B cell (primary cell): ENCODE results near the gene GPC2. TPM values are rescaled to one million over a fixed set of nuclear protein-coding genes. Genes with fewer than 3 reads are reported as not detected.

Experiments
- ATAC-seq: fragments of 200-7000 bp; cut with Tn5 transposase; one replicate; pipeline ENCODE4 v1.10.0; 2021; ENCODE audit warnings: low read depth, mild to moderate bottlenecking, moderate number of reproducible peaks, moderate library complexity
- CTCF ChIA-PET: fragments of 350-600 bp; sonication (Branson Sonifier 250); formaldehyde crosslinking; loops from one replicate; lab custom pipeline; 2021; ENCODE audit warnings: antibody characterized with exemption, inconsistent platforms; lab: Charles Lee
- POLR2A ChIA-PET: fragments of 350-600 bp; sonication (Branson Sonifier 250); formaldehyde crosslinking; loops from one replicate; lab custom pipeline; 2021; ENCODE audit warnings: antibody characterized with exemption; lab: Charles Lee
- DNase-seq: peaks from one replicate; pipeline ENCODE4 v3.0.0; 2013
- H2AFZ ChIP-seq: 2 replicates; pipeline ENCODE4 v1.6.1; 2012; ENCODE audit warnings: mild to moderate bottlenecking, low read depth, low read length; ENCODE audit not compliant: insufficient read depth, poor library complexity, severe bottlenecking
- H3K27ac ChIP-seq, 2 donors: 1 replicate in 1 of 2; 2 replicates in 1 of 2; pipeline ENCODE4 v1.5.1; 2012 to 2013; ENCODE audit warnings: low read length in 2 of 2, mild to moderate bottlenecking in 2 of 2, moderate library complexity in 1 of 2
- H3K27me3 ChIP-seq, 4 experiments: fragments of 200-600 bp in 1 of 4; sonication (generic) in 1 of 4; replicated peaks in 1 of 4; 1 replicate in 2 of 4; 2 replicates in 2 of 4; pipeline versions ENCODE4 v1.6.1 to v1.7.0; 2013 to 2016; ENCODE audit warnings: low read length in 3 of 4, mild to moderate bottlenecking in 2 of 4, mixed read lengths in 1 of 4, moderate library complexity in 1 of 4; ENCODE audit not compliant: insufficient read depth in 4 of 4, control insufficient read depth in 3 of 4; ENCODE audit errors: control extremely low read depth in 1 of 4
- H3K36me3 ChIP-seq, 2 experiments: replicated peaks in 1 of 2; 1 replicate in 1 of 2; 2 replicates in 1 of 2; pipeline versions ENCODE4 v1.6.1 to v1.7.1; 2013; ENCODE audit warnings: low read length in 1 of 2; ENCODE audit not compliant: insufficient read depth in 2 of 2, control insufficient read depth in 1 of 2; ENCODE audit errors: control extremely low read depth in 1 of 2, extremely low read depth in 1 of 2
- H3K4me1 ChIP-seq, 2 donors: fragments of 200-600 bp in 1 of 2; sonication (generic) in 1 of 2; 1 replicate in 1 of 2; 2 replicates in 1 of 2; pipeline versions ENCODE4 v1.5.1 to v1.6.1; 2013 to 2017; ENCODE audit warnings: low read length in 2 of 2; ENCODE audit not compliant: control insufficient read depth in 2 of 2, insufficient read depth in 2 of 2
- H3K4me2 ChIP-seq: replicated peaks from 2 replicates; pipeline ENCODE3; 2012; ENCODE audit warnings: mild to moderate bottlenecking, low read depth, low read length; ENCODE audit not compliant: poor library complexity, severe bottlenecking
- H3K4me3 ChIP-seq, 5 experiments: fragments of 200-600 bp in 1 of 5; sonication (generic) in 1 of 5; 1 replicate in 3 of 5; 2 replicates in 2 of 5; pipeline versions ENCODE4 v1.5.1 to v1.7.0; 2011 to 2016; ENCODE audit warnings: low read length in 4 of 5, mild to moderate bottlenecking in 4 of 5, low read depth in 2 of 5, control low read depth in 1 of 5, moderate library complexity in 1 of 5; ENCODE audit not compliant: insufficient read depth in 1 of 5; ENCODE audit errors: control extremely low read depth in 1 of 5, extremely low read depth in 1 of 5
- H3K79me2 ChIP-seq: fragments of 200-600 bp; sonication (generic); one replicate; pipeline ENCODE4 v1.6.0; 2016; ENCODE audit warnings: low read length; ENCODE audit not compliant: control insufficient read depth, insufficient read depth
- H3K9ac ChIP-seq: fragments of 200-600 bp; sonication (generic); 2 replicates; pipeline ENCODE4 v1.6.1; 2017; ENCODE audit warnings: mild to moderate bottlenecking, low read length, moderate library complexity
- H3K9me3 ChIP-seq, 3 donors: one replicate each; pipeline versions ENCODE4 v1.6.1 to v1.7.1; 2013; ENCODE audit warnings: low read length in 2 of 3; ENCODE audit not compliant: control insufficient read depth in 2 of 3, insufficient read depth in 1 of 3; ENCODE audit errors: control extremely low read depth in 1 of 3
- H4K20me1 ChIP-seq: 2 replicates; pipeline ENCODE4 v1.6.0; 2012; ENCODE audit warnings: mild to moderate bottlenecking, low read length; ENCODE audit not compliant: insufficient read depth, control insufficient read depth, poor library complexity, severe bottlenecking
- H3K27ac Mint-ChIP-seq: one replicate; pipeline ENCODE4 v1.8.0; 2021; ENCODE audit warnings: mixed read lengths
- H3K27me3 Mint-ChIP-seq: one replicate; pipeline ENCODE4 v1.8.0; 2021; ENCODE audit warnings: mixed read lengths
- H3K4me1 Mint-ChIP-seq: one replicate; pipeline ENCODE4 v1.8.0; 2021; ENCODE audit warnings: mixed read lengths
- H3K4me3 Mint-ChIP-seq: one replicate; pipeline ENCODE4 v1.8.0; 2021; ENCODE audit warnings: mixed read lengths
- H3K9me3 Mint-ChIP-seq: one replicate; pipeline ENCODE4 v1.8.0; 2022; ENCODE audit warnings: mixed read lengths; ENCODE audit not compliant: insufficient read depth
- CTCF ChIP-seq: fragments of 200-600 bp; IDR thresholded peaks from one replicate; pipeline ENCODE4 v1.8.0; 2022; ENCODE audit warnings: antibody characterized with exemption, mild to moderate bottlenecking
- EZH2 ChIP-seq: IDR thresholded peaks from 2 replicates; pipeline ENCODE4 v1.6.1; 2012; ENCODE audit warnings: borderline replicate concordance, low read depth, mild to moderate bottlenecking, moderate library complexity, low read length; ENCODE audit not compliant: insufficient read depth, poor library complexity, severe bottlenecking
- WGBS: methylation state at CpG from one replicate; pipeline ENCODE4 v1.1.5; 2013; ENCODE audit warnings: missing lambda C conversion rate; ENCODE audit not compliant: insufficient coverage; 5-methylcytosine and 5-hydroxymethylcytosine counted together
- intact Hi-C: fragments of 100-400 bp; cut with micrococcal nuclease; formaldehyde crosslinking; loops from one replicate; pipeline ENCODE4 v1.10.0; 2022
- polyA plus RNA-seq: library from polyadenylated mRNA; depleted of rRNA; stranded (reverse); fragments of >200 nt; gene quantifications from 2 replicates; pipeline ENCODE4 v1.2.3, GENCODE V29; 2012
- total RNA-seq, 2 donors: library from RNA; stranded (reverse); fragments of 120-200 nt in 1 of 2; gene quantifications; 1 replicate in 1 of 2; 2 replicates in 1 of 2; pipeline versions ENCODE4 v1.2.3 to v1.2.4, GENCODE V29; 2013 to 2022

The GPC2 gene
- total and polyA plus RNA-seq, 2 donors (not counting 1 experiment from before 2014, with no cell fraction given) = 3.9 to 4.1 TPM

DNA sequence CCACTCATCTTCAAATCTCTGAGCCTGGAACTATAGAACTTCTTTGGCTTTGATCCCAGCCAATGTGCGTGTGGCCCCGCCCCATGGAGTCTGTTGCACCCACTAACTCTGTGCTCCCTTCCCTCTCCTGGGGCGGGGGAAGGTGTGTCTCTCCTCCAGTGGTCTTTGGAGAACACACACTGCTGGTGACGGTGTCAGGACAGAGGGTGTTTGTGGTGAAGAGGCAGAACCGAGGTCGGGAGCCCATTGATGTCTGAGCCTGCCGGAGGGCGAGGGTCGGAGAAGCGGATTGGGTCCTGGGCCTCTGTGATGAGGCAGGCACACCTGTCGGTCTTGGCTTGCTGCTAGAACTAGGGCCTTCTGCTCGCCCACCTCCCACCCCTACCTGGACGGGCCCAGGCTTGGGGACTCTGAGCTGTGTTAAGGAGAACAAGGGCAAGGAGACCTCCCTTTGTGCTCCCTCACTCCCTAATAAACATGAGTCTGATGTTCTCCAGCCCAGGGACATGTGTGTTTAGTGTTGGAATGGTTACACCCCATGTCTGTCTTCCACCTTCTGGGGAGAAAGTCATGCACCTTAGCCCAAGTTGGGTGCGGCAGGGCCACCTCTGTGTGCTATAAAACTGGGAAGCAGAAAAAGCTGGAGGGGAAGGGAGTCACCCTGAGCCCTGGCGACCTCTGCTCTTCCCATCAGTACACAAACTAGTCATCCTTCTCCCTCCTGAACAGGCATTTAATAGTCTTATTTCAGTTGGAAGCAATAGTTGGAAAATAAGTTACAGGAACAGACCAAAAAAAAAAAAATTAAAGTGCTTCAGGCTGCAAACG lies 23.3 kb downstream of the GPC2 start:
- H4K20me1 ChIP-seq = peaks cover 28% of the 10 kb centered on the region
- POLR2A ChIA-PET = no interaction called here
- H3K4me2 ChIP-seq = no peak overlapping the region
- ATAC-seq = no peak
- peaks cover 64% of the 10 kb centered on the region for H3K79me2 ChIP-seq
- TF ChIP-seq EZH2 = no peak
- TF ChIP-seq CTCF = no peak
- peak overlapping the region; percentile 59 for H3K27ac Mint-ChIP-seq
- intact Hi-C loops = no loop called here
- no peaks in the 10 kb centered on the region for H3K27me3 ChIP-seq
- peak overlapping the region in 1 of 2 donors; percentile 25 for H3K27ac ChIP-seq
- CTCF ChIA-PET = interaction anchor here (0.8 to 1.1 kb wide), 2 partner anchors 15 to 64 kb away, joined by 3 read pairs; no protein-coding TSS in a partner anchor
- no peaks in the 10 kb centered on the region for H3K9me3 Mint-ChIP-seq
- no peaks in the 10 kb centered on the region for H3K9me3 ChIP-seq
- no peak overlapping the region for H3K4me3 ChIP-seq
- peaks cover 41 to 58% of the 10 kb centered on the region in 2 donors for H3K4me1 ChIP-seq
- H3K36me3 ChIP-seq = peaks cover 0 to 54% of the 10 kb centered on the region in 2 experiments
- no peak for DNase-seq
- H3K4me1 Mint-ChIP-seq = peaks cover 57% of the 10 kb centered on the region
- no peak overlapping the region for H3K9ac ChIP-seq
- H2AFZ ChIP-seq = no peak overlapping the region
- no peaks in the 10 kb centered on the region for H3K27me3 Mint-ChIP-seq
- H3K4me3 Mint-ChIP-seq = no peak overlapping the region
- 98% methylated on average over 6 of the region's 16 CpGs for WGBS
